Fibroblast of villous mesenchyme (primary cell): Measurements from ENCODE around the gene MFAP4. TPM values are rescaled to one million over a fixed set of nuclear protein-coding genes. Genes with fewer than 3 reads are reported as not detected.

Source experiments
- DNase-seq: peaks from one replicate; pipeline ENCODE4 v3.0.0-alpha.2; 2010; ENCODE audit warnings: low read depth
- H3K4me3 ChIP-seq: 2 replicates; pipeline ENCODE4 v1.5.1; 2011; ENCODE audit warnings: low read depth, mild to moderate bottlenecking, low read length
- total RNA-seq: library from RNA; depleted of rRNA; stranded (reverse); fragments of >200 nt; gene quantifications from 2 replicates; pipeline ENCODE4 v1.2.3, GENCODE V29; 2012
- TF ChIP-seq, protein P1 (sequence below): IDR thresholded peaks from 2 replicates; pipeline ENCODE4 v1.5.1; 2012; ENCODE audit warnings: low read depth, mild to moderate bottlenecking, low read length; ENCODE audit not compliant: insufficient read depth

MFAP4 gene
- total RNA-seq, 1 donor: 17.7 TPM

DNA sequence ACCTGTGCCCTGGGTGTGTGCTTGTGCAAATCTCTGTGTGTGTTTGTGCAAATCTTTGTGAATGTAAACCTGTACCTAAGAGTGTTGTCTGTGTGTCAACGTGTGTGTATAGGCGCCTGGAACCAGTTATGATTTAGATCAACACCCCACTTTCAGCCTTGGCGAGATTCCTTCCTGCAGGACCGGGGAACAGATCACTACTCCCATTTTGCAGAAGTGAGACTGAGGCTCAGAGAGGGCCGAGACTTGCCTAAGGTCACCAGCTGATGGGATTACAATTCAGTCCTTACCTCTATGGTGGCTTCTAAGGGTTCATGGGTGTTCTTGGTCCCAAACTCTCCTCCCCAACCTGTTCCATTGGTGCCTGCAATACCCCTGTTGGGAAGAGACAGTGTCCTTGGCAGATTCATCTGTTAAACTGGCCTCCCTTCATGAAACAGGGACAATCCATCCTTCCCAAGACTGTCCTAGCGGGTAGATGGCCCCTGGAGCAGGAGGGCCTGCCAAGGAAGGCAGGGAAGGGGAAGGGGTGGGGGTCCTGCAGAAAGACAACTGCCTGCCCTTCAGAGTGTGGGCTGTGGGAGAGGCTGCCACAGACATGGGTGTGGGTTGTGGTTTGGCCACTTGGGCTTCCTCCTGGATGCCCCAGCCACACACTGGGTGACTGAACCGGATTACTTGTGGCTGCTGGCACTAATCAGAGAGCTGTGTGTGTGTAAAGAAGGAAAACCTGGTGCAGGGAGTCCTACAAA, 15.6 kb downstream of the MFAP4 start:
- H3K4me3 ChIP-seq: no peak overlapping the region
- TF ChIP-seq, protein P1, sequence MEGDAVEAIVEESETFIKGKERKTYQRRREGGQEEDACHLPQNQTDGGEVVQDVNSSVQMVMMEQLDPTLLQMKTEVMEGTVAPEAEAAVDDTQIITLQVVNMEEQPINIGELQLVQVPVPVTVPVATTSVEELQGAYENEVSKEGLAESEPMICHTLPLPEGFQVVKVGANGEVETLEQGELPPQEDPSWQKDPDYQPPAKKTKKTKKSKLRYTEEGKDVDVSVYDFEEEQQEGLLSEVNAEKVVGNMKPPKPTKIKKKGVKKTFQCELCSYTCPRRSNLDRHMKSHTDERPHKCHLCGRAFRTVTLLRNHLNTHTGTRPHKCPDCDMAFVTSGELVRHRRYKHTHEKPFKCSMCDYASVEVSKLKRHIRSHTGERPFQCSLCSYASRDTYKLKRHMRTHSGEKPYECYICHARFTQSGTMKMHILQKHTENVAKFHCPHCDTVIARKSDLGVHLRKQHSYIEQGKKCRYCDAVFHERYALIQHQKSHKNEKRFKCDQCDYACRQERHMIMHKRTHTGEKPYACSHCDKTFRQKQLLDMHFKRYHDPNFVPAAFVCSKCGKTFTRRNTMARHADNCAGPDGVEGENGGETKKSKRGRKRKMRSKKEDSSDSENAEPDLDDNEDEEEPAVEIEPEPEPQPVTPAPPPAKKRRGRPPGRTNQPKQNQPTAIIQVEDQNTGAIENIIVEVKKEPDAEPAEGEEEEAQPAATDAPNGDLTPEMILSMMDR: no peak
- DNase-seq: no peak

DNA sequence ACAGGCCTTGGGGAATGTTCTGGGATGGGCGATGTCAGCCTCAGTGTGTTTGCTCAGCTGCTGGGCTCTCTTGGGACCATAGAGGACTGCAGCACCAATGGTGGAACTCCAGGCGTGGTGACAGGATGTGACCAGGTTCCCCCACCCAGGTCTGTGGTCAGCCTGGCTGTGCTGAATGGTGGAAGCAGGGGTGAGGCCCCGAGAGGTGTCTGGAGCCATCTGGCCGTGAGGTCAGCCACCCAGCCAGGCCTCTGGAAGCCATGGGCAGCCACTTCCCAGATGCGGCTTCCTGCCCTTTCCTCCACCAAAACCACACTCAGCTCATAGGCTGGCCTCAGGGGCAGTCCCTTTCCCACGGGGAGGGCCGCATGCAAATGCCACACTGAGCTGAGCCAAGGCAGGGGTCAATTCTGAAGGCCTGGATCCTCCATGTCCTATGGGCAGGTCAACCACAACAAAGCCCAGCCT, 16.5 kb downstream of the MFAP4 start:
- peak; percentile 51 for DNase-seq
- H3K4me3 ChIP-seq: no peak overlapping the region
- TF ChIP-seq, protein P1: no peak

DNA sequence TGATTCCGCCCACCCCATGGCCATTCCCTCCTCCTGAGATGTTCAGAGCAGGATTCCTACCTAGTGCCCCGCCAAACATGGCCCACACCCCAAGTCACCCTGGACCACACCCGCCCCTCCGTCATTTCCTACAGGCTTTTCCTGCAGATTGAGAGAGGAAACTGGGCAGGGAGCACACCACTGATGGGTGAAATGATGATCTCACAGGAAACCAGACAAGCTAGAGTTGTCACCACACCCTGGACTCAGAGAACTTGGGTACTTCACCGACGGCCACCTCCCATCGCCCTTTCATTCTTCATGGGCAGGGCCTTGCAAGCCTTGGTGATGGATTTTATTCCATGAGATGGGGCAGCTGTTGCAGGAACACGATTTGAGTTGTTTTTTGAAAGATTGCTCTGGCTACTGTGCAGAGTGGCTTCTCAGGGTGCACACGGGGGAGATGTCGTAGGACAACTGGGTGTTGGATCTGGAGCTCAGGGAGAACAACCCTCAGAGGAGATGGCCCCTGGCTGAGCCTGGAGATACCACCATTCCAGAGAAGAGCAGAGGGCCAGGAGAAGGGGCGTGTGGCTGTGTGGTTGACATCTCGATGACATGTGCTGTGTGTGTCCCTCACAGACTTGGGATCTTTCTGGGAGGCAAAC, 17.0 kb downstream of the MFAP4 start:
- TF ChIP-seq, protein P1: no peak
- no peak for DNase-seq
- no peak overlapping the region for H3K4me3 ChIP-seq

DNA sequence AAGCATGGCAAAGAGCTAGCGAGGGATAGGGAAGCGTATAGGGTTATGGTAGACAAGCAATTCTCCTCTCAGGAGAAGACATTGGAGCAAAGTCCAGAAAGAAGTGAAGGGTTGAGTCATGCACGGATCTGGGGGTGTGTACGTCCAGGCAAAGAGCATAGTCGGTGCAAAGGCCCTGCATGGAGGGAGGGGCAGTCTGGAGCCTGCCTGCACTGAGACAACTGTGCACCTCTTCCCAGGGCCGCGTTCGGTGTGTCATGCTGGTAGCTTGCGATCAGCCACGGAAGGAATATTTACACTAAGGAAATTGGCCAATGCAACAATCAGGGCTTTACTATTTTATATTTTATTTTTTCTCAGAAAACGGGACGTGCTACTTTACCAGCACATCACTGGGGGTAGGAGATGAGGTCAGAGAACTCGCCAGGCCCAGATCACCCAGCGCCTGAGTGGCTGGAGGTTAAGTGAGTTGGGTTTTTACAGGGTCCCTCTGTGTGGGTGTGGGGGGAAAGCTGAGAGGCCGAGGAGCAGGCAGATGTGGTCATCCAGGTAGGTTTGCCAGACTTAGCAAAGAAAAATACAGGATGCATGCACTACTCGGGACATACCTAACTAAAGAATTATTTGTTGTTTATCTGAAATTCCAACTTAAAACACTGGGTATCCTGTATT, 17.7 kb downstream of the MFAP4 start:
- DNase-seq: no peak
- TF ChIP-seq, protein P1: no peak
- H3K4me3 ChIP-seq: no peak overlapping the region

DNA sequence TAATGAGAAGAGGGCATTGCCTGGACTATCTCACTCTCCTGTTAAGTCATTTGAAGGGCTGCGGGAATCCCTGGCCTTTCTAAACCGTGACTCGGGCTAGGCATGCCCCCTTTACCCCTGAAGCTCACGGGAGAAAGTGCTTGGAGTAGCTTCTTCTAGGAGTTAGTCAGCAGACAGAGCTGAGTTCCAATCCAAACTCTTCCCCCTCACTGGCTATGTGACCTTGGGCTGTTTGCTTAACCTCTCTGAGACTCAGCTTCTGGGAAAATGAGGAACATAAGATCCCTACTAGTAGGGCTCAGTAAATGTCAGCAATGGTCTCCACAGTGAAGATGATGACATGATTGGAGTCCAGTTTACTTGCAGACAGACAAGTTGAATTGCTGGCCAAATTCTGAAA, 18.8 kb downstream of the MFAP4 start:
- no peak overlapping the region for H3K4me3 ChIP-seq
- TF ChIP-seq, protein P1: no peak
- no peak for DNase-seq

DNA sequence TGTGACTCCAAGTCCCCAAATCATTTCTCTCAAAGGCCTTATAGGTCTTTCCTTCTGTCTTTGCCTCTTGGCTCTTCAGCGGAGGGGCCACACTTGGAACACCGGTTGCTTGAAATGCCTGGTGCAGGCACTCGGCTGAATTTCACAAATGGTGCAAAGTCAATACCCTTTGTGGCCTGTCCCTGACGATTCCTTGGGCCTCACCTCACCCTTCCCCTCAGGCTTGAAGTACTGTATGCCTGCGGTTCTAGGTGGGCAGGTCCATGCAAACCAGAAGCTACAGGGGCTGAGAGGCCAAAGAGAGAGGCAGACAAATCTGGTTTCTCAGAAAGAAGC, 20.4 kb downstream of the MFAP4 start:
- TF ChIP-seq, protein P1: no peak
- no peak overlapping the region for H3K4me3 ChIP-seq
- DNase-seq: no peak
